RPMI7951 (cell line): ENCODE results near the gene TBC1D2B. TPM values are rescaled to one million over a fixed set of nuclear protein-coding genes. Genes with fewer than 3 reads are reported as not detected.
A peak's percentile ranks its signal among the peaks of the same experiment; 100 is the strongest.

ENCODE experiments used
- DNase-seq: peaks from one replicate; pipeline ENCODE4 v3.0.0-alpha.2; 2012; ENCODE audit warnings: low read depth
- total RNA-seq: library from RNA; depleted of rRNA; stranded (reverse); fragments of >200 nt; shearing (Covaris generic); gene quantifications from 2 replicates; pipeline ENCODE4 v1.2.3, GENCODE V29; 2014; rRNA removed

Gene TBC1D2B
- total RNA-seq = 13.8 and 14.5 TPM in 2 replicates

- DNase-seq = peak; percentile 52
These were observed at the start of gene TBC1D2B for GRCh38 chr15:78077053-78077870. TSS of gene TBC1D2B (minus strand) at chr15:78077711. CDS start at chr15:78077652, 59 bp downstream.

- no peak for DNase-seq
These were observed 47.8 kb upstream of the TBC1D2B start for GRCh38 chr15:78125267-78125666.

GRCh38 chr15:78120523-78120922, 43.0 kb upstream of the TBC1D2B start:
- no peak for DNase-seq

- no peak for DNase-seq
These were observed 35.0 kb upstream of the TBC1D2B start for GRCh38 chr15:78112551-78112950.

- DNase-seq = no peak
These were observed 34.3 kb upstream of the TBC1D2B start for GRCh38 chr15:78111788-78112187.

GRCh38 chr15:78110916-78111475, 33.5 kb upstream of the TBC1D2B start:
- no peak for DNase-seq

GRCh38 chr15:78110096-78110495, 32.6 kb upstream of the TBC1D2B start:
- no peak for DNase-seq

- DNase-seq = no peak
These were observed 31.6 kb upstream of the TBC1D2B start for GRCh38 chr15:78109156-78109555.

- peak; percentile 86 for DNase-seq
These were observed 31.0 kb upstream of the TBC1D2B start for GRCh38 chr15:78108300-78109084.

- DNase-seq = no peak
These were observed 30.0 kb upstream of the TBC1D2B start for GRCh38 chr15:78107471-78107870.

- DNase-seq = peak; percentile 69
These were observed 28.1 kb upstream of the TBC1D2B start for GRCh38 chr15:78105476-78106241.

GRCh38 chr15:78104566-78105475, 27.3 kb upstream of the TBC1D2B start:
- no peak for DNase-seq

- DNase-seq = no peak
These were observed 26.6 kb upstream of the TBC1D2B start for GRCh38 chr15:78104119-78104479.

- DNase-seq = no peak
These were observed 26.1 kb upstream of the TBC1D2B start for GRCh38 chr15:78103406-78104118.

GRCh38 chr15:78102741-78103140, 25.2 kb upstream of the TBC1D2B start:
- no peak for DNase-seq

- DNase-seq = no peak
These were observed 24.7 kb upstream of the TBC1D2B start for GRCh38 chr15:78102211-78102610.

GRCh38 chr15:78101423-78102105, 24.1 kb upstream of the TBC1D2B start:
- no peak for DNase-seq

- no peak for DNase-seq
These were observed 23.4 kb upstream of the TBC1D2B start for GRCh38 chr15:78100886-78101285.

GRCh38 chr15:78098131-78098755, 20.7 kb upstream of the TBC1D2B start:
- DNase-seq = no peak
